SK-N-MC (cell line): ENCODE results near the gene DYTN.

Experiments
- EZH2 ChIP-seq: fragments of 200-600 bp; sonication (generic); IDR thresholded peaks from one replicate; pipeline ENCODE4 v1.6.1; 2017; ENCODE audit warnings: antibody characterized with exemption
- FOXP2 ChIP-seq: optimal IDR thresholded peaks from 2 replicates; pipeline ENCODE3; 2011; ENCODE audit warnings: mild to moderate bottlenecking, moderate library complexity; ENCODE audit not compliant: insufficient read depth; ENCODE audit errors: extremely low read length, control extremely low read depth

DNA sequence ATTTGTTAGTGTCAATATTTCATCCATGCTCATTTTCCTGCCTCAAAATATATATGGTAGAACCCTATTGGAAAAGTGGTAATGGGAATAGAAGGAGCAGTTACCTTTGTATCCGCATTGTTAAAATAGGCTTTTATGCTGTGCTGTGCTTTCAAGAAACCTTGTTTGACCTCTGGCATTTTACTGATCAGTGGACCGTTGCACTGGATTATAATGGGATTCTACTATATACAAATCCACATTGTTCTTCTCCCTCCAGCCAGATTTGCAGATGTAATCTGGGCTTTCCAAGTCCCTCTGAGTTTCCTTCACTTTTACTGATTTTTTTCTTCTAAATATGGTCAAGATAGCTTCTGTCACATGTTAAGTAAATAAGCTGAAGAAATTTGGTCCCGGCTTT is 99.2 kb downstream of the DYTN start:
- TF ChIP-seq EZH2 (no peak), FOXP2 (no peak)
